Activated CD4-positive, alpha-beta T cell treated with anti-CD3 and anti-CD28 coated beads, Interleukin-2, Interleukin-6, amounts not matched to agents 100 ng/mL and 50 ng/mL, durations not matched to agents 16 hours and 8 hours (primary cell): ENCODE measurements around the gene CEP20.

ENCODE experiments used
- DNase-seq: peaks from one replicate; pipeline ENCODE4 v3.0.0-alpha.2; 2020

CEP20 gene

GRCh38 chr16:15827709-15828343 is 60.6 kb downstream of the CEP20 start:
- DNase-seq: no peak

GRCh38 chr16:15827299-15827698 is 61.1 kb downstream of the CEP20 start:
- DNase-seq: no peak

- no peak for DNase-seq
These were observed 62.6 kb downstream of the CEP20 start for GRCh38 chr16:15825750-15826305.

- no peak for DNase-seq
These were observed 65.4 kb downstream of the CEP20 start for GRCh38 chr16:15822957-15823356.

DNA sequence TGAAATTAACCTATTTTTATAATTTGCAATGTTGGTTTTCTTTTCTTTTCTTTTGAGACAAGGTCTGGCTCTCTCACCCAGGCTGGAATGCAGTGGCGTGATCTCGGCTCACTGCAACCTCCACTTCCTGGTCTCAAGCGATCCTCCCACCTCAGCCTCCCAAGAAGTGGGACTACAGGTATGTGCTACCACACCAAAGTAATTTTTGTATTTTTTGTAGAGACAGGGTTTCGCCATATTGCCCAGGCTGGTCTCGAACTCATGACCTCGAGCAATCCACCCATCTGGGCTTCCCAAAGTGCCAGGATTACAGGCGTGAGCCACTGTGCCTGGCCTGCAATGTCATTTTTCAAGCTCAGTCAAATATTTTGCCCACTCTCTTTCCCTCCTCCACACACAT is 67.6 kb downstream of the CEP20 start:
- DNase-seq: no peak

DNA sequence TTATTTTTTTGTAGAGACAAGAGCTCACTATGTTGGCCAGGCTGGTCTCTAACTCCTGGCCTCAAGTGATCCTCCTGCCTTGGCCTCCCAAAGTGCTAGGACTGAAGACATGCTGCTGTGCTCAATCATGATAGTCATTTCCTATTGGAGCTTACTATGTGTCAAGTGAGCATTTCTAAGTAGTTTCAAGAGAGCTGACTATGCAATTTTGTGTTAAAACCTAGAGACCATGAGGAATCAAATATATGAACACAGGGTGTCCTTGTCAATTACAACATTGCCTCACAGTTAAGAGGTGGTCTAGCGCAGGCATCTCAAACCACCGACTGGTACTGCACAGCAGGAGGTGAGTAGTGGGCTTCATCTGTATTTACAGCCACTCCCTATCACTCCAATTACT is 69.4 kb downstream of the CEP20 start:
- no peak for DNase-seq

DNA sequence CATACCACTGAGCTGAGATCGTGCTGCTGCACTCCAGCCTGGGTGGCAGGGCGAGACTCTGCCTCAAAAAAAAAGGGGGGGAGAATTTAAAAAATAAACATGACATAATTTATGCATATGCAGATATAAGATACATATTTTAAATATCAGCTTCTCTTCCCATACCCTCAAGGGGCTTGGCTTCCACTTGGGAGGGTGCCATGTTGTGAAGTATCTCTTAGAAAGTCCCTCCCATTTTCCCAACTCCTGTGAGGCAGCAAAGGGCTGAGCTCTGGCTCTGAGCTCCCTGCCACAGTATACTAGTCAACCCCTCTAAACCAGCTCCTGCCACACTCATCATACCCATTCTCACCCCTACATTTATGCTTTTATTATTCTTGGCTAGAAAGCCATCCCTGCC is 71.0 kb downstream of the CEP20 start:
- no peak for DNase-seq

GRCh38 chr16:15816228-15816627 is 72.2 kb downstream of the CEP20 start:
- no peak for DNase-seq
